ENCODE results near the gene EIF2AK3. TPM values are rescaled to one million over a fixed set of nuclear protein-coding genes. Genes with fewer than 3 reads are reported as not detected.

Gene EIF2AK3
- total RNA-seq, 1 experiment from 2014 or later = 19.3 TPM

DNA sequence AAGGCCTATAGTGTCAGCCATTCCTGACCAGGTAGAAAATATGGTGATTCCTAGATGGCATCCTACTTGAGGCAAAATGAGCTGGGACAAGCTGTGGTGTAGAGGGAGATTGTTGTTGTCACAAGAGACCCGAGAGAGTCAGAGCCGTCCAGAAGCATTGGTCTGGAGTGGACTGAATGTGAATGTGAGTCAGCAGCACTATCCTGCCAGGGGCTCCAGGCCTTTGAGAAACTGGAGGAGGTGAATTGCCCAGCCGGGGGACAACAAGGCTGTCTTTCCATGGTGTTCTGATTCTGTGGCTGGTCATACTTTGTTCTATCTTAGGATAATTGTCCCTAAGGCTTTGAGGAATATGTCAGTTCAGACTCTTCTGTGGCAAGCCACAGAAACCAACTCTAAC lies 29.4 kb upstream of the EIF2AK3 start:
- Histone ChIP-seq H4K8ac (replicated peaks; ENCODE audit: insufficient read length, low read depth, low read length) (no peak overlapping the region), H3K9ac (ENCODE audit: extremely low read depth, insufficient read length, low read length) (no peak overlapping the region), H2AFZ (ENCODE audit: low read length) (no peak overlapping the region), H3K9me3 (ENCODE audit: control insufficient read depth, low read depth, low read length) (no peaks in the 10 kb centered on the region), H2BK120ac (ENCODE audit: low read depth, low read length, poor library complexity, severe bottlenecking) (no peak overlapping the region), H3K23me2 (ENCODE audit: insufficient read length, low read depth, low read length, poor library complexity, severe bottlenecking) (no peaks in the 10 kb centered on the region), H3K79me2 (ENCODE audit: insufficient read depth, low read length) (no peaks in the 10 kb centered on the region), H3T11ph (ENCODE audit: low read length) (no peak overlapping the region), H2BK20ac (ENCODE audit: low read depth, low read length, poor library complexity, severe bottlenecking) (no peak overlapping the region), H3K14ac (ENCODE audit: insufficient read depth, low read length) (no peak overlapping the region), H3K56ac (ENCODE audit: insufficient read length, low read depth, low read length) (no peak overlapping the region), H3K27me3 (ENCODE audit: insufficient read depth, low read length) (no peaks in the 10 kb centered on the region), H4K91ac (ENCODE audit: insufficient read length, low read depth, low read length) (no peak overlapping the region), H3K23ac (ENCODE audit: insufficient read length, low read depth, low read length) (no peak overlapping the region), H3K4me1 (ENCODE audit: insufficient read depth, low read length) (peaks cover 6% of the 10 kb centered on the region; the same call in 1 of the 2 replicates), H2BK12ac (ENCODE audit: insufficient read length, low read depth, low read length) (no peak overlapping the region), H2BK5ac (ENCODE audit: insufficient read length, low read length) (no peak overlapping the region), H3K79me1 (ENCODE audit: insufficient read depth, low read depth, low read length, poor library complexity, severe bottlenecking) (no peaks in the 10 kb centered on the region), H3K18ac (ENCODE audit: insufficient read length, low read depth, low read length) (no peak overlapping the region), H4K5ac (ENCODE audit: insufficient read length, low read depth, low read length) (no peak overlapping the region), H4K20me1 (ENCODE audit: control insufficient read depth, insufficient read depth, insufficient read length) (peaks cover 2% of the 10 kb centered on the region), H3K4me2 (ENCODE audit: insufficient read depth, insufficient read length, low read length) (no peak overlapping the region), H3K4ac (ENCODE audit: low read depth, low read length) (no peak overlapping the region), H2AK5ac (ENCODE audit: insufficient read length, low read length) (no peak overlapping the region), H3K27ac (ENCODE audit: insufficient read length, low read depth, low read length) (no peak overlapping the region), H2BK15ac (ENCODE audit: low read depth, low read length) (no peak overlapping the region)
- WGBS (ENCODE audit: extremely low coverage, insufficient read length, low lambda C conversion rate) = no CpG with 5 or more reads among the region's 3 CpGs
- Mint-ChIP-seq H3K27me3 (ENCODE audit: low read depth) (no peaks in the 10 kb centered on the region), H3K4me3 (no peak overlapping the region), H3K36me3 (ENCODE audit: insufficient read depth in 1 of 3, low read depth in 3 of 3) (peaks cover 3 to 5% (median 3%) of the 10 kb centered on the region in 3 experiments; a peak in 5 of 7 replicates), H3K9me3 (peaks cover 3 to 8% of the 10 kb centered on the region in 2 experiments; a peak in 4 of 5 replicates), H3K4me1 (peaks cover 18 to 19% of the 10 kb centered on the region in 2 experiments), H3K27ac (no peak overlapping the region)
- DNase-seq = no peak
- TF ChIP-seq CTCF (conservative IDR thresholded peaks at IDR 0.05) = no peak
